PFSK-1 (cell line): Measurements from ENCODE around the gene SKI.

Experiments
- POLR2AphosphoS5 ChIP-seq: IDR thresholded peaks from 2 replicates; pipeline ENCODE4 v1.6.1; 2012; ENCODE audit warnings: low read depth, mild to moderate bottlenecking, control low read depth, low read length, moderate library complexity
- TAF1 ChIP-seq: IDR thresholded peaks from 2 replicates; pipeline ENCODE4 v1.6.1; 2012; ENCODE audit warnings: low read length, control low read depth, borderline replicate concordance; ENCODE audit not compliant: insufficient read depth

GRCh38 chr1:2198571-2198970 lies 29.5 kb upstream of the SKI start:
- no peak for TF ChIP-seq TAF1
- no peak for TF ChIP-seq POLR2AphosphoS5
